ENCODE data around the gene MEF2D. TPM values are rescaled to one million over a fixed set of nuclear protein-coding genes. Genes with fewer than 3 reads are reported as not detected.

The MEF2D gene
- polyA plus RNA-seq, 1 experiment: 9.9 TPM

- ChIA-PET CTCF (interaction anchor here (1.1 kb wide), 1 partner anchor 13 kb away, joined by 3 read pairs; no protein-coding TSS in a partner anchor), POLR2A (no interaction called here)
- no peak overlapping the region for H3K4me3 ChIP-seq (ENCODE audit: low read depth, low read length)
- TF ChIP-seq, protein P1, sequence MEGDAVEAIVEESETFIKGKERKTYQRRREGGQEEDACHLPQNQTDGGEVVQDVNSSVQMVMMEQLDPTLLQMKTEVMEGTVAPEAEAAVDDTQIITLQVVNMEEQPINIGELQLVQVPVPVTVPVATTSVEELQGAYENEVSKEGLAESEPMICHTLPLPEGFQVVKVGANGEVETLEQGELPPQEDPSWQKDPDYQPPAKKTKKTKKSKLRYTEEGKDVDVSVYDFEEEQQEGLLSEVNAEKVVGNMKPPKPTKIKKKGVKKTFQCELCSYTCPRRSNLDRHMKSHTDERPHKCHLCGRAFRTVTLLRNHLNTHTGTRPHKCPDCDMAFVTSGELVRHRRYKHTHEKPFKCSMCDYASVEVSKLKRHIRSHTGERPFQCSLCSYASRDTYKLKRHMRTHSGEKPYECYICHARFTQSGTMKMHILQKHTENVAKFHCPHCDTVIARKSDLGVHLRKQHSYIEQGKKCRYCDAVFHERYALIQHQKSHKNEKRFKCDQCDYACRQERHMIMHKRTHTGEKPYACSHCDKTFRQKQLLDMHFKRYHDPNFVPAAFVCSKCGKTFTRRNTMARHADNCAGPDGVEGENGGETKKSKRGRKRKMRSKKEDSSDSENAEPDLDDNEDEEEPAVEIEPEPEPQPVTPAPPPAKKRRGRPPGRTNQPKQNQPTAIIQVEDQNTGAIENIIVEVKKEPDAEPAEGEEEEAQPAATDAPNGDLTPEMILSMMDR (IDR thresholded peaks at IDR 0.05; ENCODE audit: low read depth, low read length): no peak
- no peaks in the 10 kb centered on the region for H3K9me3 ChIP-seq (ENCODE audit: control insufficient read depth, insufficient read depth, low read length)
- H3K27me3 ChIP-seq (ENCODE audit: control insufficient read depth, insufficient read depth, low read length): no peaks in the 10 kb centered on the region
- no peak for DNase-seq (ENCODE audit: low read depth, low spot score)
- no peak overlapping the region for H3K27ac ChIP-seq (ENCODE audit: low read depth, low read length)
Measured at GRCh38 chr1:156493742-156494141, 6.8 kb downstream of the MEF2D start.

- no peak overlapping the region for H3K4me3 ChIP-seq (ENCODE audit: low read depth, low read length)
- ChIA-PET CTCF (interaction anchor here (1.1 kb wide), 1 partner anchor 13 kb away, joined by 3 read pairs; no protein-coding TSS in a partner anchor), POLR2A (no interaction called here)
- no peaks in the 10 kb centered on the region for H3K9me3 ChIP-seq (ENCODE audit: control insufficient read depth, insufficient read depth, low read length)
- DNase-seq (ENCODE audit: low read depth, low spot score): no peak
- TF ChIP-seq, protein P1 (IDR thresholded peaks at IDR 0.05; ENCODE audit: low read depth, low read length): no peak
- no peaks in the 10 kb centered on the region for H3K27me3 ChIP-seq (ENCODE audit: control insufficient read depth, insufficient read depth, low read length)
- no peak overlapping the region for H3K27ac ChIP-seq (ENCODE audit: low read depth, low read length)
Measured at GRCh38 chr1:156493154-156493631, 7.4 kb downstream of the MEF2D start.

DNA sequence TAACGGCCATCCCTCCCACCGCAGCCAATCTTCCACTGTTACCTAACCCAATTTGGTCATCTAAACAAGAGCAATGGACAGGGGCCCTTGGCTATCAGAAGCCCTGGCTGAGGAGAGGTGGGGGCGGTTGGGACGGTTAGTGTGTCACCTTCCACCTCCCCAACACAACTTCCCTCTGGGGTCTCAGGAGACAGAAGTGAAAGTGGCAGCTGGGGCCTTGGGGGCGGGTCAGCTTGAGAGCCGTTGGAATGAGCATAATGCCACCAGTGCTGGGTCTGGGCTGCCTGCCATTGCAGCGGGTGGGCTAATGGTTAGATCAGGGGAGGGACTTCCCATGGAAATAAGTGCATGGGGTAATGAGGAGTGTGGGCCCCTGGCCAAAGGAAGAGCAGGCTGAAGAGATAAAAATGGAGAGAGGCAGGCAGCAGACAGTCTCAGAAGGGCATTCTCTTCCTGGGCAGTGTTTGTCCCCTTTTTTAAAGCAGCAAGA lies 7.9 kb downstream of the MEF2D start:
- Histone ChIP-seq H3K4me3 (ENCODE audit: low read depth, low read length) (no peak overlapping the region), H3K9me3 (ENCODE audit: control insufficient read depth, insufficient read depth, low read length) (no peaks in the 10 kb centered on the region), H3K27ac (ENCODE audit: low read depth, low read length) (no peak overlapping the region), H3K27me3 (ENCODE audit: control insufficient read depth, insufficient read depth, low read length) (no peaks in the 10 kb centered on the region)
- DNase-seq (ENCODE audit: low read depth, low spot score): no peak
- POLR2A ChIA-PET: no interaction called here
- CTCF ChIA-PET: interaction anchor here (1.1 to 1.2 kb wide), 2 partner anchors 12 kb away, joined by 3 to 4 read pairs; no protein-coding TSS in a partner anchor
- TF ChIP-seq, protein P1 (IDR thresholded peaks at IDR 0.05; ENCODE audit: low read depth, low read length): no peak

GRCh38 chr1:156492013-156492590 lies 8.5 kb downstream of the MEF2D start:
- Histone ChIP-seq H3K27ac (ENCODE audit: low read depth, low read length) (no peak overlapping the region), H3K4me3 (ENCODE audit: low read depth, low read length) (no peak overlapping the region), H3K9me3 (ENCODE audit: control insufficient read depth, insufficient read depth, low read length) (no peaks in the 10 kb centered on the region), H3K27me3 (ENCODE audit: control insufficient read depth, insufficient read depth, low read length) (no peaks in the 10 kb centered on the region)
- TF ChIP-seq, protein P1 (IDR thresholded peaks at IDR 0.05; ENCODE audit: low read depth, low read length): no peak
- ChIA-PET CTCF (interaction anchor here (1.2 kb wide), 1 partner anchor 12 kb away, joined by 4 read pairs; no protein-coding TSS in a partner anchor), POLR2A (no interaction called here)
- no peak for DNase-seq (ENCODE audit: low read depth, low spot score)
